Natural killer cell (primary cell): ENCODE measurements around the gene BLID. TPM values are rescaled to one million over a fixed set of nuclear protein-coding genes. Genes with fewer than 3 reads are reported as not detected.

Experiments used
- ATAC-seq, 3 donors: fragments of 150-1000 bp in 2 of 3; fragments of 200-7000 bp in 1 of 3; cut with Tn5 transposase; 1 replicate in 1 of 3; 2 replicates in 2 of 3; pipeline ENCODE4 v1.10.0; 2021; ENCODE audit warnings: mild to moderate bottlenecking in 2 of 3, moderate library complexity in 2 of 3
- DNase-seq, 2 donors: peaks; one replicate each; pipeline versions ENCODE4 v3.0.0 to v3.0.0-alpha.2; 2013 to 2021; ENCODE audit warnings: mixed read lengths in 1 of 2
- H3K27ac ChIP-seq: one replicate; pipeline ENCODE4 v1.5.1; 2013; ENCODE audit warnings: mild to moderate bottlenecking, low read length
- H3K27me3 ChIP-seq: one replicate; pipeline ENCODE4 v1.6.1; 2013; ENCODE audit warnings: low read length; ENCODE audit not compliant: control insufficient read depth, insufficient read depth
- H3K36me3 ChIP-seq: one replicate; pipeline ENCODE4 v1.6.1; 2013; ENCODE audit warnings: low read length; ENCODE audit not compliant: control insufficient read depth, insufficient read depth
- H3K4me1 ChIP-seq: one replicate; pipeline ENCODE4 v1.6.1; 2013; ENCODE audit warnings: low read length; ENCODE audit not compliant: control insufficient read depth, insufficient read depth
- H3K4me3 ChIP-seq: one replicate; pipeline ENCODE4 v1.5.1; 2013; ENCODE audit warnings: low read length
- H3K9me3 ChIP-seq: one replicate; pipeline ENCODE4 v1.6.1; 2013; ENCODE audit warnings: low read length; ENCODE audit not compliant: control insufficient read depth, insufficient read depth
- H3K27ac Mint-ChIP-seq, 2 donors: one replicate each; pipeline ENCODE4 v1.8.0; 2022; ENCODE audit warnings: mild to moderate bottlenecking in 2 of 2, mixed read lengths in 2 of 2, moderate library complexity in 1 of 2
- H3K27me3 Mint-ChIP-seq, 2 donors: one replicate each; pipeline ENCODE4 v1.8.0; 2022; ENCODE audit warnings: low read depth in 2 of 2, mixed read lengths in 2 of 2
- H3K36me3 Mint-ChIP-seq: one replicate; pipeline ENCODE4 v1.8.0; 2022; ENCODE audit warnings: mixed read lengths
- H3K4me1 Mint-ChIP-seq, 2 donors: one replicate each; pipeline ENCODE4 v1.8.0; 2022; ENCODE audit warnings: mixed read lengths in 2 of 2
- H3K4me3 Mint-ChIP-seq: one replicate; pipeline ENCODE4 v1.8.0; 2022; ENCODE audit warnings: mild to moderate bottlenecking, moderate library complexity, mixed read lengths
- H3K9me3 Mint-ChIP-seq, 2 donors: one replicate each; pipeline ENCODE4 v1.8.0; 2022; ENCODE audit warnings: mixed read lengths in 2 of 2
- CTCF ChIP-seq: fragments of 200-600 bp; IDR thresholded peaks from one replicate; pipeline ENCODE4 v1.8.0; 2022; ENCODE audit warnings: antibody characterized with exemption
- WGBS: methylation state at CpG from one replicate; pipeline ENCODE4 v1.1.7; 2013; ENCODE audit warnings: missing lambda C conversion rate; ENCODE audit not compliant: insufficient coverage; 5-methylcytosine and 5-hydroxymethylcytosine counted together
- intact Hi-C: fragments of 100-400 bp; cut with micrococcal nuclease; formaldehyde crosslinking; loops from one replicate; pipeline ENCODE4 v1.14.2; 2022
- total RNA-seq, 4 donors: library from RNA; stranded (reverse); fragments of 120-200 nt in 1 of 4; gene quantifications; one replicate each; pipeline versions ENCODE4 v1.2.3 to v1.2.4, GENCODE V29; 2013 to 2022

The BLID gene
- total RNA-seq, 3 donors from 2014 or later (not counting 1 experiment from before 2014, with no cell fraction given): not detected

- Mint-ChIP-seq H3K4me1 (peaks cover 5 to 13% of the 10 kb centered on the region in 2 donors), H3K9me3 (peaks cover 0 to 2% of the 10 kb centered on the region in 2 donors), H3K4me3 (no peak overlapping the region), H3K27me3 (peaks cover 27 to 33% of the 10 kb centered on the region in 2 donors), H3K27ac (no peak overlapping the region), H3K36me3 (no peaks in the 10 kb centered on the region)
- ATAC-seq: no peak
- H3K9me3 ChIP-seq: no peaks in the 10 kb centered on the region
- H3K36me3 ChIP-seq: no peaks in the 10 kb centered on the region
- intact Hi-C loops: no loop called here
- DNase-seq: no peak
- 84% methylated on average over 6 of the region's 6 CpGs for WGBS
- TF ChIP-seq CTCF: no peak
- H3K4me3 ChIP-seq: no peak overlapping the region
- peaks cover 18% of the 10 kb centered on the region for H3K27me3 ChIP-seq
- H3K27ac ChIP-seq: no peak overlapping the region
- peaks cover 5% of the 10 kb centered on the region for H3K4me1 ChIP-seq
Observed at GRCh38 chr11:122103321-122103720, 12.7 kb downstream of the BLID start.

GRCh38 chr11:122102426-122102825 is 13.6 kb downstream of the BLID start:
- WGBS: 95% methylated on average over 4 of the region's 4 CpGs
- TF ChIP-seq CTCF: no peak
- H3K4me1 ChIP-seq: peaks cover 5% of the 10 kb centered on the region
- no peaks in the 10 kb centered on the region for H3K9me3 ChIP-seq
- Mint-ChIP-seq H3K9me3 (no peaks in the 10 kb centered on the region), H3K27ac (no peak overlapping the region), H3K36me3 (no peaks in the 10 kb centered on the region), H3K27me3 (peaks cover 33 to 42% of the 10 kb centered on the region in 2 donors), H3K4me1 (peaks cover 5 to 13% of the 10 kb centered on the region in 2 donors), H3K4me3 (no peak overlapping the region)
- H3K27ac ChIP-seq: no peak overlapping the region
- intact Hi-C loops: no loop called here
- DNase-seq: no peak
- H3K4me3 ChIP-seq: no peak overlapping the region
- H3K36me3 ChIP-seq: no peaks in the 10 kb centered on the region
- ATAC-seq: no peak
- peaks cover 20% of the 10 kb centered on the region for H3K27me3 ChIP-seq

- TF ChIP-seq CTCF: no peak
- DNase-seq (no peak), ATAC-seq (no peak)
- Mint-ChIP-seq H3K4me3 (peak overlapping the region; percentile 14), H3K27me3 (peaks cover 34 to 46% of the 10 kb centered on the region in 2 donors), H3K36me3 (no peaks in the 10 kb centered on the region), H3K4me1 (peaks cover 5 to 13% of the 10 kb centered on the region in 2 donors), H3K27ac (no peak overlapping the region), H3K9me3 (no peaks in the 10 kb centered on the region)
- intact Hi-C loops: no loop called here
- 5% methylated on average over 12 of the region's 13 CpGs for WGBS
- H3K27ac ChIP-seq: no peak overlapping the region
- H3K4me1 ChIP-seq: peaks cover 5% of the 10 kb centered on the region
- H3K36me3 ChIP-seq: no peaks in the 10 kb centered on the region
- no peak overlapping the region for H3K4me3 ChIP-seq
- no peaks in the 10 kb centered on the region for H3K9me3 ChIP-seq
- H3K27me3 ChIP-seq: peaks cover 20% of the 10 kb centered on the region
Observed at GRCh38 chr11:122101625-122102291, 14.3 kb downstream of the BLID start.

GRCh38 chr11:122100756-122101080 is 15.3 kb downstream of the BLID start:
- Histone ChIP-seq H3K9me3 (no peaks in the 10 kb centered on the region), H3K4me3 (no peak overlapping the region), H3K27ac (no peak overlapping the region), H3K4me1 (peaks cover 5% of the 10 kb centered on the region), H3K27me3 (peaks cover 20% of the 10 kb centered on the region), H3K36me3 (no peaks in the 10 kb centered on the region)
- no peak for ATAC-seq
- Mint-ChIP-seq H3K9me3 (no peaks in the 10 kb centered on the region), H3K27me3 (peaks cover 32 to 49% of the 10 kb centered on the region in 2 donors), H3K4me1 (peaks cover 5 to 13% of the 10 kb centered on the region in 2 donors), H3K4me3 (no peak overlapping the region), H3K27ac (no peak overlapping the region), H3K36me3 (no peaks in the 10 kb centered on the region)
- TF ChIP-seq CTCF: no peak
- intact Hi-C loops: no loop called here
- no peak for DNase-seq
- WGBS: 7% methylated on average over 11 of the region's 11 CpGs
